ENCODE data around the gene SYT11. TPM values are rescaled to one million over a fixed set of nuclear protein-coding genes. Genes with fewer than 3 reads are reported as not detected.

The SYT11 gene
- total and polyA plus RNA-seq, 9 of the 15 experiments (the other 6 are each of a cell fraction or from before 2014, with no cell fraction given), result 0.05 to 0.18 (median 0.11) TPM

GRCh38 chr1:155884982-155885381 is 25.6 kb downstream of the SYT11 start:
- H3K4me2 ChIP-seq (ENCODE audit: insufficient read depth, low read length), result no peak overlapping the region
- peak overlapping the region; percentile 88; the same call in 1 of the 2 replicates for H2AFZ ChIP-seq (ENCODE audit: low read depth, low read length)
- no peaks in the 10 kb centered on the region for H3K36me3 ChIP-seq (ENCODE audit: control insufficient read depth, insufficient read depth, low read length)
- POLR2A ChIA-PET, result interaction anchor here (1.0 to 2.6 kb wide), 8 partner anchors 8 to 115 kb away, joined by 3 to 14 read pairs (median 3); no protein-coding TSS in a partner anchor
- TF ChIP-seq BRF1 (IDR thresholded peaks at IDR 0.05; ENCODE audit: borderline replicate concordance, extremely low read depth, insufficient read length) (no peak), CHD7 (IDR thresholded peaks at IDR 0.05; ENCODE audit: low read depth, low read length) (no peak), MEF2D (tag; conservative IDR thresholded peaks at IDR 0.05; ENCODE audit: low read depth) (no peak), CEBPG (CRISPR knock-in tag; IDR thresholded peaks at IDR 0.05) (no peak), CEBPG (tag; conservative IDR thresholded peaks at IDR 0.05 in 1 of 2, IDR thresholded peaks at IDR 0.05 in 1 of 2) (0 out of 4 replicates have a peak, but pooled peaks of 1 of the 2 experiments have one; percentile 24)
- no peaks in the 10 kb centered on the region for H3K9me3 ChIP-seq (replicated peaks; ENCODE audit: control insufficient read depth, insufficient read depth, low read depth, low read length)
- no peak overlapping the region for H3K27ac ChIP-seq (ENCODE audit: extremely low read depth, low read depth, low read length)
- FAIRE-seq (peak; percentile 46), DNase-seq (ENCODE audit: extremely low read depth in 1 of 4, low spot score in 3 of 4) (no peak), ATAC-seq (0 out of 3 replicates have a peak, but pooled peaks have one; percentile 20)
- no peaks in the 10 kb centered on the region; a peak in 1 of 5 replicates for H3K27me3 ChIP-seq (ENCODE audit: control insufficient read depth in 2 of 2, insufficient read depth in 2 of 2, low read length in 2 of 2)
- H3K79me2 ChIP-seq (ENCODE audit: control insufficient read depth, insufficient read depth, low read length), result no peaks in the 10 kb centered on the region
- H3K4me3 ChIP-seq, result no peak overlapping the region
- H3K9ac ChIP-seq (ENCODE audit: insufficient read depth in 1 of 2, low read depth in 2 of 2, low read length in 2 of 2), result no peak overlapping the region
- no peaks in the 10 kb centered on the region for H3K9me1 ChIP-seq (ENCODE audit: control insufficient read depth, insufficient read depth, low read length)
- intact Hi-C loops (cut with micrococcal nuclease), result no loop called here
- BruUV-seq (replicated peaks), result no TSS peak
- CTCF ChIA-PET (ENCODE audit: low intra/inter-chr PET ratio), result no interaction called here
- H3K4me1 ChIP-seq (replicated peaks in 1 of 2; ENCODE audit: control insufficient read depth in 2 of 2, insufficient read depth in 2 of 2, low read length in 2 of 2), result peaks cover 8 to 23% of the 10 kb centered on the region in 2 experiments; a peak in 4 of 5 replicates
- no peaks in the 10 kb centered on the region for H4K20me1 ChIP-seq (replicated peaks; ENCODE audit: control insufficient read depth, insufficient read depth, low read length)
- in situ Hi-C loops (cut with MboI), result no loop called here
